ENCODE results near the gene RUNX1.

Gene RUNX1

GRCh38 chr21:34771512-34772028, 277.5 kb downstream of the RUNX1 start:
- no peak for DNase-seq

DNA sequence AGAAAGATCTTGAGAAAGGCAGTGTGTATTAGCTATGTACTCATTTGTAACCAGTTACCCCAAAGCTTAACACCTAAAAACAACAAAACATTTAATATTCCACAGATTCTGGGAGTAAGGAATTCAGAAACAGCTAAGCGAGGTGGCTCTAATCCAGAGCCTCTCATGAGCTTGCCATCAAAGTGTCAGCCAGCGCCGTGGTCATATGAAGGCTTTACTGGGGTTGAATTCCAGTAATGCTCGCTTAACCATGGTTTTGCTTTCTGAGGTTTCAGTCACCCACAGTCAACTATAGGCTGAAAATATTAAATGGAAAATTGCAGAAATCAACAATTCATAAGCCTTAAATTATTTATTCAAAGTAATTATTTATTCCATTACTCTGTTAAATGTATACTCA, 278.5 kb downstream of the RUNX1 start:
- no peak for DNase-seq

DNA sequence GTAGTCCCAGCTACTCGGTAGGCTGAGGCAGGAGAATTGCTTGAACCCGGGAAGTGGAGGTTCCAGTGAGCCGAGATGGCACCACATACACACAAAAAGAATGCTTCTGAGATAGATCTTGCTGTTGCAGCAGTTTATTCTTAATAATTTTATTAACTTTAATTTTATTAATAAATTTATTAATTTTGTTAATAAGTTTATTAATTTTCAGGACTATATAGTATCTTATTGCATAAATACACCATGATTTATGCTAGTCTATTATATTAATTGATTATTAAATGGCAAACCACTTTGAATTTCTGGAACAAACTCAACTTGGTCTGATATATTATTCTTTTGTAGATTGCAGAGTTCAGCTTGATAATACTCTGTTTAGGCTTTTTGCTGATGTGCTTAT, 280.8 kb downstream of the RUNX1 start:
- no peak for DNase-seq

DNA sequence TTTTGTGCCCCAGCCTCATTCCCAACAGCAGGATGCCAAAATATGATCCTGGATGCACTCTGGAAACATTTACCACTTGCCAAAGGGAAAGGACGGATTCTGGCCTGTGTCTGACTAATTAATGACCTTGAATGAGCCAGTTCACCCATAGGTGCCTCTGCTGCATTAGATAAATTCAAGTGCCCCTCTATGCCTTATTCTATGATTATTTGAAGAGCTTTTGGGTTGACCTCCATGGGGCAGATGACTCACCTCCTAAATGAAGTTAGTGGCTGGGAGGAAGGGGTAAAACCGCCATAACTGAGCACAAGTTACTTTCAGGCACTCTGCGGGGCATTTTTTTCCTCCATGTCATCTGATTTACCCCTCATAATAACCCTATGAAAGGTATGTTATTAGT, 282.2 kb downstream of the RUNX1 start:
- no peak for DNase-seq

GRCh38 chr21:34765619-34766018, 283.5 kb downstream of the RUNX1 start:
- no peak for DNase-seq

DNA sequence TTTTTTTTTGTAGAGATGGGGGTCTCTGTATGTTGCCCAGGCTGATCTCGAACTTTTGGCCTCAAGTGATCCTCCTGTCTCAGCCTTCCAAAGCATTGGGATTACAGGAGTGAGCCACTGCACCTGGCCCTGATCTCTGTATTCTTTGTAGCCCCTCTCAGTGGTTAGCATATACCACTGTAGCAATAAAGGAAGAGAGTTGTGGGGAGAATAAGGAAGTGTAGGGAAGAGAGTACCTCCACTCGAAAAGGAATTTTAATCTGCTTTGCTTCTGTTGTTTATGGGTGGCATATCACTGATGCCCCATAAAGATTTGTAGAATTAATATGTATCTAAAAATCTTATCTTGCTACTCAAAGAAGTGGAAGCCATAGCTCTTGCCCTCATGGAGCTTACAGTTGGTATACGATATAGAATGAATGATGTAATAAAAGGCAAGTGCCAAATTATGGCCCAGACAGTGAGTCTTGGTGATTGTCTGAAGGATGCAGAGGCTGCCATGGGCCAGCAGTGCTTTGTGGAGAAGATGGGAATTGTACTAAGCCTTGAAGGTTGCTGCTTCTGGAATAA, 284.3 kb downstream of the RUNX1 start:
- DNase-seq, result no peak

DNA sequence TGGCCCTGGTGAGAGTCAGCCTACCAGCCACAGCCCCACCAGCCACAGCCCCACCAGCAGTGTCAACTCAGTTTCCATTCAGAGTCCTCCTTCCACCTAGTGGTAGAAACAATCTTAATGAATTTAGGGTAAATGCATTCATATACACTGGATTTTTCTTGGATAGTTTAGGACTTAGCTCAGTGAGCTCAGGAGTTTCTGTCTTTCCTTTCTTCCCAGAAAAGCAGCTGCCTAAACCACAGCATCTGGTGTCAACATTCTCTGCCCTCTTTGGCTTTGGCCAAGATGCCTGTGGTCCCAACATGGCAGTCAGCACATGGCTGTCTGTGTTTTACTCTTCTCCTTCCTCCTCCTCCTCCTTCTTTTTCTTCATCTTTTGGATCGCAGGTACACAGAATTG, 286.3 kb downstream of the RUNX1 start:
- DNase-seq, result no peak

DNA sequence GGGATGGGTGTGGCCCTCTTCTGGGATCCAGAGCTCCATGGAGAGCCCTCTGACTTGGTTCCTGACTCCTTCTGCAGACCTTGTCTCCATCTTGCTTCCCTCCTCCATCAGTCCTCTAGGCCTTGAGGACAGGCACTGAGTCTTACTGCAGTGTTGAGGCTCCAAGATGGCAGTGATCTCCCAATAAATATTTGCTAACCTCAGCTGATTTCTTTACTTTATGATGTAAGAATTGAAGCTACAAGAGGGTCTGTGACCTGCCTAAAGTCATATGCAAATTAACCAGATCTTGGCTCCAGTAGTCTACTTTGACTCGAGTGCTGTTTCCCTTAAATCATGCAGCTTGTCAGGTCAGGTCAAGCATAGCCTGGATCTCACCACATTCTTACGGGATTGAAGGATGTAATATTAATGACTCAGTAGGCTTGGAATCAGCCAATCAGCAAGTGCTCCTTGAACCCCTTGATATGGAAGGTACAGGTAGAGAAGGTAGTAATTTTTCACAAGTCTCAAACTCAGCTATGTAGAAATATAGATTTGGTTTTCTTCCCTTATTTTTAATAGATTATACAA, 287.3 kb downstream of the RUNX1 start:
- DNase-seq, result no peak

DNA sequence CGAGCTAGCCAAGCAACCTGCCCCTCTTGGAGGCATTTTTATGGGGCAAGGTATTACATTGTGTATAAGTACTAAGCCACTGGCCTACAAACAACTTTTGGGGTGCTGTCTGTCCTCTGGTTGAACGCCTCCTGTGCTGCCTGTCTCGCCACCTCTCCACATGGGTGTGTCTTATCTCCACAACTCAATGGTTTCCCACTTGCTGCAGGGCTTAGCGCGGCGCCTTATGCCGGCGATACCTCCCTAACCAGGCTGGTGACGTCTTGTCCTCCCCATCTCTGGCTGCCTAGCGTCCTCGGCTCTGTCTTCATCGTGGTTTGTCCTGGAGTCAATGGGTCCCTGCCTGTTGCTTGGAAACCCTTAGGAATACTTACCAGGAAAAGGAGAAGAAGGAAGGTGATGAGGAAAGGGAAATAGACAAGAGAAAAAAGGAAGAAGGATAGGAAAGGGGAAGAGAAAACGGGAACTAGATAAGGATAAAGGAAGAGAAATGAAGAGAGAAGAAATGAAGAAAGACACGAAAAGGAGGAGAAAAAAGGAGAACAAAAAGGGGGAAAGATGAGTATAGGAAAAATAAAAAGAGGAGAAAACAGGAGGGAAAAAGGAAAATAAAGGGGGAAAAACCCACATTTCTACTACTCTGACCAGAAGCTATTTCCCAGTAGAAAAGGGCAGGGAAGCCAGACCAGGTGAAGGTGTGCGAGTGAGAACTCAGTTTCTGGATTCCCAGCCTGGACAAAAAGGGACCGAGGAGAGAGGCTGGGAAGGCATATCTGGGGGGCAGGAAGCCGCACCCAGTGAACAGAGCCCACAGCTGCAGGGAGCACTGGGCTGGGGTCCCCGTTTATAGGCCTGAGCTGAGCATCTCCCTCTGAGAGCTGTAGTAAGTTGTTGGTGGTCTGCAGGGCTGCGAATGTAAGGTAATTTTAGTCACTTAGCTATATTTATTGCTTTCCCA, 294.1 kb downstream of the RUNX1 start:
- DNase-seq, result no peak

- no peak for DNase-seq
Observed at GRCh38 chr21:34748862-34749261, 300.2 kb downstream of the RUNX1 start.

- DNase-seq, result peak; percentile 70
Observed at GRCh38 chr21:34745557-34746255, 303.4 kb downstream of the RUNX1 start.

GRCh38 chr21:34744801-34745200, 304.3 kb downstream of the RUNX1 start:
- DNase-seq, result no peak

DNA sequence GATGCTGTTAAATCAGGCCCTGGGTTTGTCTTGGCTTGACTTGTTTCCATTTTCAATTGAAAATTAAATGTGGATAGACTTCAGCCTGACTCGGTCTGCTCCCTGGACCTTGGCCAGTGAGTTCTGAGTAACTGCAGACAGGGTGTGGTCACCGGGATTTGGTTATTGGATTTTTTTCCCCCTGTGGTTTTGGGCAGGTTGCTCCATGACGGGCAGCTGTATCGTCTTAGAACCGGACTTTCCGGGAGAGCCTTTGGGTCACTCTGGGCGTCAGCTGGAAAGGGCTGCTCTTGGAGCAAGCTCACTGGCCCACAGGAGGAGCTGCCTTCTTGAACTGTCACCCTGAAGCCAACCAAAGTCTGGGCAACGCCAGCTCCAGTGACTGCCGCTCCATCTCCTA, 305.3 kb downstream of the RUNX1 start:
- DNase-seq, result no peak

DNA sequence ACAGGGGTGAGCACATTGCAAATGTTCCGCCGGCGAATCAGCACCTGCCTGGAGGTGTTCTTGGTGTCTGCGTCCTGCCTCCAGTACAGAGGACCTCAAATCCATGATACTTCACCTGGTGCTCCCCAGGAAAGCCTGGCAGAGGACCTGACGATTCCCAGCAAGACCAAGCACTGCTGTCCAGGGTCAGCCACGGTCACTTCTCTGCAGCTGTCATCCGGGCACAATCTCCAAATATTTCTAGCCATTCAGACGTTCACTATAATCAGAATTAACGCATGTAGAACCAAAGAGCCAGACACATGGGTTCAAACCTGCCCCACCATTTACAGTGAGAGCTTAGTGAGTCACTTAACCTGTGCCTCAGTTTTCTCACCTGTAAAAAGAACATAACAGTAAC, 305.8 kb downstream of the RUNX1 start:
- no peak for DNase-seq

- no peak for DNase-seq
Observed at GRCh38 chr21:34740198-34740597, 308.9 kb downstream of the RUNX1 start.
